Measurements from ENCODE around the gene GPLD1.
"Not testable (repeated sequence)": the region's sequence is repeated elsewhere in the genome, so short reads cannot be mapped to it uniquely, and the experiment has no call there.

The GPLD1 gene

GRCh38 chr6:24410622-24411021 is 78.8 kb downstream of the GPLD1 start:
- no peak for DNase-seq (ENCODE audit: low read depth)

GRCh38 chr6:24408719-24409410 is 80.5 kb downstream of the GPLD1 start:
- DNase-seq (ENCODE audit: low read depth) = no peak

DNA sequence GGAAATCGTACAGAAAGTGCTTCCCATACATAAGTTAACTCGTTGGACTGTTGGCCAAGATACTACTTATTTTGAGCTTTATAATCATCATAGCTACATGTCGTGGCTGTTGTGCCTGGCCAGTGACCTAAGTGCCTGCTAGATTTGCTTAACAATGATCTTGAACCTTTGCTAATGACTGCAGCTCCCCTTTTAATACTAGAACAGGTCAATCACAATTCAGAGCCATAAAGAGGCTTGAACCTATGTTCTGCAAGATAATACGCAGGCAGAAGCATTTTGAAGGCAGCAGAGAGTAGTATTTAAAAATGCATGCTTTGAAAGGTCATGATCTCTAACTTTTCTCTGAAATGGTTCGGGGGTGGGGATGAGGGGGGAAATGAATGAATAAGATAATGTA is 84.1 kb downstream of the GPLD1 start:
- DNase-seq (ENCODE audit: low read depth) = no peak

DNA sequence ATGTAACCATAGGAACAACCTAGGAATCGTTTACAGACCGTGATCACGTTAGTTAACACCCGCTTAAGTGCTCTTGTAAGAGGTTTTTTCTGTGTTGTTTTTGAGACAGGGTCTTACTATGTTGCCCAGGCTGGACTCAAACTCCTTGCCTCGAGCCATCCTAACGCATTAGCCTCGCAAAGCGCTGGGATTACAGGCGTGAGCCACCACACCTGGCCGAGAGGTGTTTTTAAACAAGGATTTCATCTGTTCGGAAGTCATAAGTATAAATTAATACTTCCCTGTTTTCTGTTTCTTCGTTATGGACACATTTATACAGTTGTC is 85.9 kb downstream of the GPLD1 start:
- no peak for DNase-seq (ENCODE audit: low read depth)

DNA sequence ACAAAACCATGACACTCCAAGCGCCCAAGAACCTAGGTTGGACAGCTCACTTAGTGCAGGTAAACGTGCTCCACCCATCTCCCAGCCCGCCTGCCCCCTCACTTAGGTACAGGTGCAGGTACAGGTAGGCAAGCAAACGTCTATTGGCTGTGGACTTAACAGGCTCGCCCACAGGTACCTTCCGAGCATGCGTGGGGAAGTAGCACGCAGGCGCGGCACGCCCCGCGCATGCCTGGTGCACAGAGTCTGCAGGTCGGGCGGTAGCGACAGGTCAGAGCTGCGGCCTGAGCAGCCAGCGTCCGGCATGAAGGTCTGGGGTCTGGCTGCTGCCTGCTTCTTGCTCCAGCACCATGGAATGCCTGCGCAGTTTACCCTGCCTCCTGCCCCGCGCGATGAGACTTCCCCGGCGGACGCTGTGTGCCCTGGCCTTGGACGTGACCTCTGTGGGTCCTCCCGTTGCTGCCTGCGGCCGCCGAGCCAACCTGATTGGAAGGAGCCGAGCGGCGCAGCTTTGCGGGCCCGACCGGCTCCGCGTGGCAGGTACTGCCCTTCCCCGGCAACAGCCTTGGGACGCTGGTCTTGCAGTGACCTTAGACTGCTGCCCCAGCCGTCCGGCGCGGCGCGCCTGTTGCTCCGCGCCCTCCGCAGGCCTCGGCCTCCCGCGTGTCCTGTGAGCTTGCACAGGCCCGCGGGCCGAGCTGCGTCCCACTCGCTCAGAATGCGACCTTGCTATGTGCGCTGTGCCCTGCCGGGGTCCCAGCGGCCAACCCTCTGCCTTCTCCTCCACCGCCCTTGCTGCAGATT is 86.5 kb downstream of the GPLD1 start, which contains the start of gene MRS2:
Gene MRS2 (plus strand): TSS at position 240 of the 804 bp plus-strand sequence. CDS start 111 bp downstream, at position 351.
- DNase-seq (ENCODE audit: low read depth) = peak; percentile 40

- peak; percentile 69 for DNase-seq (ENCODE audit: low read depth)
Measured at GRCh38 chr6:24401458-24401857, 87.9 kb downstream of the GPLD1 start.

GRCh38 chr6:24400045-24401039 is 89.0 kb downstream of the GPLD1 start:
- DNase-seq (ENCODE audit: low read depth) = not testable (repeated sequence)

GRCh38 chr6:24397631-24398030 is 91.7 kb downstream of the GPLD1 start:
- DNase-seq (ENCODE audit: low read depth) = no peak

- no peak for DNase-seq (ENCODE audit: low read depth)
Measured at GRCh38 chr6:24396824-24397223, 92.6 kb downstream of the GPLD1 start.

DNA sequence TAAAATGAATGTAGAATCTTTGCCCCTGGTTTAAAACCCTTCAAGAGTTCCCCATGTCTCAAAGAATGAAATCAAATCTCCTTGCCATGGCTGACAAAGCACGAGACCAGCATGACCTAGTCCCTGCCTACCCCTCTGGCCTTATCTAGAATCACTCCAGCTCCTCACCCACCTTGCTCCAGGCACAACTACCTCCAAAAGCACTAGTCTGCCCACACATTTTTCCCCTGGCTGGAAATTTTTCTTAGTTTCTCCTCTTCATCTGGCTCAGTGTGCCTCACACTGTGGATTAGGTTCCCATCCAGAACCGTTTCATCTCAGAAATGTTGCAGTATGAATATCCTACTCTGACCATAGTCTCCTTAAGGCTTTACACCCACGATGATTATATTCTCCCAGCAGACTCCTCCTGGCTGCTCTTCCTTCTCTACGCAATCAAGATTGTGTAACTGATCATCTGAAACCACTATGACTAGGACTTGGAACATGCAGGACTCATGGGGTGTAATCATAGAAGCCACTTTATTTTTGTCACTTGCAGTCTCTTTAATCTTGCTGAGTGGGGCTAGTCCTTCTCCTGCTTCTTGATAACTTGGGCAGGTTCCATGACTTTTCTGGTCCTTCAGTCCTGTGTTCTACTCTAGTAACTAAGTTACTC is 94.5 kb downstream of the GPLD1 start:
- no peak for DNase-seq (ENCODE audit: low read depth)

- DNase-seq (ENCODE audit: low read depth) = no peak
Measured at GRCh38 chr6:24394061-24394779, 95.2 kb downstream of the GPLD1 start.

DNA sequence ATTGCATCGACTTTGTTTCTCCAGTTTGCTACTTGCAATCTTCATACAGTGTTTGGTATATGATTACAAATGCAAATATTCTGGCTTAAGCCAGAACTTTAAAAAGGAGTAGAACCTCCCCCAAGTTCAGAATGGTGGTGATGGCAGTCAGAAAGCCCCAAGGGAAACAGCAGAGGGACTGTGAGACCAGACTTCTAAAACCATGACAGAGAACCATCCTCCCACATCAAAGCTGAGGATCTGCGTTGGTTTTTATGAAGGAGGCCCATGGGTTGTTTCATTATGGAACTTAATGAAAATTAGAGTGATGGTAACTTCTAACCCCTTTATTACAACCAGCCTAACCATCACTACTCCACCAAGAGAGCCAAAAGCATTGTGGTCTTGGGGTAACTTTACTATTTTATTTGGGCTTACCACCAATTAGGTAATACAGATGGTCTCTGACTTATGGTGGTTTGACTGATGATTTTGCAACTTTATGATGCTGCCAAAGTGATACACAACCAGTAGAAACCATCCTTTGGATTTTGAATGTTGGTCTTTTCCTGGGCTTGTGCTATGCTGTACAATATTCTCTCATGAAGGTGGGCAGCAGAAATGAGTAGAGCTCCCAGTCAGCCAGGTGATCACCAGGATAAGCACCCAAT is 97.5 kb downstream of the GPLD1 start:
- DNase-seq (ENCODE audit: low read depth) = no peak

DNA sequence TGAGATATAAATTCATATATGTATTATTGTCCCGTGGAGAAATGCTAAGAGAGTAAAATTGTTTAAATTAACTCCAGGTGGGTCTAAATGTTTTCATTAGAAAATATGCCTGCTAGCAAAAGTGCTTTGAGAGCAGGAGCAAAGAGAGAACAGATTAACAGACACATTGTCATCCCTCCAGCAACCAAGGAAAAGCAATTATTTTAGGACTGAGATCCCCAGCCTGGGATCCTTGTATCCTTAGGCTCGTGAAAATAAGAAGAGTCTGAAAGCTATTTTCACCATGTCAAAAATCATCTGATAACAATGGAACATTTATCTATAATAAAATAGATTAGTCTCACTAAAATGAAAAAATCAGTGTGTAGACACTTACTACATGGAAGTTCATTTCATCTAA is 98.2 kb downstream of the GPLD1 start:
- no peak for DNase-seq (ENCODE audit: low read depth)

- no peak for DNase-seq (ENCODE audit: low read depth)
Measured at GRCh38 chr6:24387818-24388217, 101.6 kb downstream of the GPLD1 start.

DNA sequence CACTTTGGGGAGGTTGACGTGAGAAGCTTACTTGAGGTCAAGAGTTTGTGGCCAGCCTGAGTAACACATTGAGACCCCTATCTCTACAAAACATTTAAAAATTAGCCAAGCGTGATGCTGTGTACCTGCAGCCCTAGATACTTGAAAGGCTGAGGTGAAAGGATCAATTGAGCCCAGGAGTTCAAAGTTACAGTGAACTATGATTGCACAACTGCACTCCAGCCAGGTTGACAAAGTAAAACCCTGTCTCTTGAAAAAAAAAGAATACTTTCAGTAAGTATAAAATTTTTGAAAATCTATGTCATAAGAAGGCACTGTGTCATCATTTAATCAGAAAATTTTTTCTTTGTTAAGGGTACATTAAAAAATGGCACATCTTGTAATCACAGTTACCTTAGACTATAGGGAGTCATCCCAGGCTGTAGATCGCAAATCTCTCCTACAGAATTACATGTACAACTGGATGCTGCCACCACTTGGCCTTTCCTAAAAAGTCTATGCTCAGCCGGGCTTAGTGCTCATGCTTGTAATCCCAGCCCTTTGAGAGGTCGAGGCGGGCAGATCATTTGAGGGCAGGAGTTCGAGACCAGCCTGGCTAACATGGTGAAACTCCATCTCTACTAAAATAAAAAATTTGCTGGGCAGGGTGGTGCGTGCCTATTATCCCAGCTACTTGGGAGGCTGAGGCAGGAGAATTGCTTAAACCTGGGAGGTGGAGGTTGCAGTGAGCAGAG is 103.7 kb downstream of the GPLD1 start:
- DNase-seq (ENCODE audit: low read depth) = no peak

- not testable (repeated sequence) for DNase-seq (ENCODE audit: low read depth)
Measured at GRCh38 chr6:24384369-24385130, 104.8 kb downstream of the GPLD1 start.

DNA sequence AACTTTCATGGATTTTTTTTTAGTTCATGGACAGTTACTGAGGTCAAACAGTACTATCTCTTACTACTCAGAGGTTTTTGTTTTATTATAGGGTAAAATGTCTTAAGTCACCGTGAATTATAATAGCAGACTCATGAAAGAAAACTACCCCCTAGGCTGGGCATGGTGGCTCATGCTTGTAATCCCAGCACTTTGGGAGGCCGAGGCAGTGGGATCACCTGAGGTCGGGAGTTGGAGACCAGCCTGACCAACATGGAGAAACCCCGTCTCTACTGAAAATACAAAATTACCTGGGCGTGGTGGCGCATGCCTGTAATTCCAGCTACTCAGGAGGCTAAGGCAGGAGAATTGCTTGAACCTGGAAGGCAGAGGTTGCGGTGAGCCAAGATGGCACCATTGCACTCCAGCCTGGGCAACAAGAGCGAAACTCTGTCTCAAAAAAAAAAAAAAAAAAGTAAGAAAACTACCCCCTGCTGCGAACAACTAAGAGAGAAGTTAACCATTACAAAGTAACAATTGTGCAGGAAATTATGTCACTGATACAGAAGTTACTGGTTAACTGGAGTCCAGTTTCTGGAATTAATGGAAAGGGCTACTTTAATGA is 106.4 kb downstream of the GPLD1 start:
- DNase-seq (ENCODE audit: low read depth) = not testable (repeated sequence)

DNA sequence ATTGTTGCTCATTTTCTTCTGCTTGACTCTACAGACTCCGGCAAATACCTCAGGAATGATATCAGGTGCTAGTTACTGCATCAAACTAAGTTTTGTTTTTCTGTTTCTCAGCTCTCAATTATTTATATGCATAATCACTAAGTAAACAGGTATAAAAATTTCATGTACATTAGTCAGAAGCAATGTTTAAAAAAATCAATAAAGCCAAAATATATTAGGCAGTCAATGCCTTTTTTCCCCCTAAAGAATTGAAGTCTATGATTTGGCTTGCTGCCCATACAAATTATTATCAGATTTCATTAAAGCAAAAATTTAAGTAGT is 107.2 kb downstream of the GPLD1 start:
- DNase-seq (ENCODE audit: low read depth) = no peak
